GM19467 (cell line): ENCODE results near the gene DUOX2.
"Not testable (repeated sequence)": the region's sequence is repeated elsewhere in the genome, so short reads cannot be mapped to it uniquely, and the experiment has no call there.

Experiments used
- ATAC-seq: cut with Tn5 transposase; IDR thresholded peaks from one replicate; pipeline ENCODE4 v1.9.1; 2021; ENCODE audit warnings: mild to moderate bottlenecking, moderate library complexity; ENCODE audit not compliant: unreplicated experiment

The DUOX2 gene

DNA sequence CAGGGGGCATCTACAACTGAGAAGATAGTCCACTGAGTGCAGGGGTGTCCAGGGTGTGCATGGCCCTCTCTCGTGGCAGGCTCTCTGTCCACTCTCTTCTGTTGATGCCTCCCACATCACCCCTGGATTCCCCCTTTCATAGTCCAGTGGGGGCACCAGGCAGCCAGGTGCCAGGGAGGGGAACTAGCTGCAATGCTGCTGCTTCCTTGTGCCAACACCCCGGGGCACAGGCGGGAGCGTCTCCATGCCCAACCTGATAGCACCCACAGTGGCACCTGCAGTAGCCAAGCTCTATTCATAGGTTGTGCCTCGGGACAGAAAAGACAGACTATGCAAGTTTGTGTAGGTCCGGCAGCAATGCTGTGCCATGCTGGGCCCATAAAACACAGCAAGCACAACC lies 11.7 kb downstream of the DUOX2 start:
- no peak for ATAC-seq

DNA sequence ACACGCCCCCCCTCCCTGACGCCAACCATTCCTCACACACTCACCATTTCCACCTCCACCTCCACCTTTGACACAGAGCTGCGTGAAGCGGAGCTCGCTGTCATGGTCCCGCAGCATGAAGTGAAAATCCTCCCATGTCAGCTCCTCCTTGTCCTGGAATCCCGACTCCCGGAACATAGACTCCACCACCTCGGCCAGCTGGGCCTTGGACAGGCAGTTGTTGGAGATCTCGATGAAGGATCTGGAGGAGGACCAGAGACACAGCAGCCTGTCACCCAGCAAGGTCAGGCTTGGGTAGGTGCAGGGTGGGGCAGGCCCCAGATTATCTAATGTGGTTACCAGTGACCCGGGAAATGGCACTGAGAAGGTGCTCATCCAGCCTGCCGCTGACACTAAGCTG lies 12.2 kb downstream of the DUOX2 start:
- no peak for ATAC-seq

GRCh38 chr15:45100884-45101625 lies 12.9 kb downstream of the DUOX2 start:
- no peak for ATAC-seq

GRCh38 chr15:45099549-45100165 lies 14.3 kb downstream of the DUOX2 start:
- no peak for ATAC-seq

DNA sequence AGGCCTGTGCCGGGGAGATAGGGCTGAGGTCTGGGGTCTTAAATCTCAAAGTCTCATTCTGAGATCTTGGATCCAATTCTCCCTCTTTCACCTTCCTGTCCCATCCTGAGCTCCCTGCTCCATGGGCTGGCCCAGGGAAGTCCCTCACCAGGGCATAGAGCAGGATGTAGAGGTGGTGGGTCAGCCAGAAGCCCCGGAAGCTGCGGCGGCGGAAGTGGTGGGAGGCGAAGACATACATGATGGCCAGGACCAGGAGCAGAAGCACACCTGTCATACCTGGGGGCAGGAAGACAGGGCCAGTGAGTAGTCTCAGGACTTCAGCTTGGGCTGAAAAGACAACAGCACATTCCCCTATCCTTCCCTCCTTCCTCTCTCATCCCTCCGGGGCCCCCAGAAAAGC lies 16.5 kb downstream of the DUOX2 start:
- ATAC-seq: no peak

DNA sequence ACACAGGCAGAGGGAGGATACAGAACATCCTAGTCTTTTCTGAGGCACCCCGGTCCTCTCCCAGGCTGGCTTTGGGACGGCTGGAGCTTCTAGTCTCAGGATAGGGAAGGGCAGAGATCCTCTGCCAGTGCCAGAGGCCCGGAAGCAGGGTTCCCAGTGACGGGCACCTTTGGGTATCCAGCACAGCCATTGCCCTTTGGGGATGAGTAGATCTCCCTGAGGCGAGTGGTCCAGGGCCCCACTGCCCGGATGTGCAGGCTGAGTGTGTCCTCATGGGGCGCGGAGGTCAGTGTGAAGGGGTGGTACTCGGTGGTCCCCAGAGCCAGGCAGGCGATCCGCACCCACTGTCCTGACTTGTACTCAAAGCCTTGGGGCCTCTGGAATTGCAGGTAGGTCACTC lies 18.3 kb downstream of the DUOX2 start:
- no peak for ATAC-seq

DNA sequence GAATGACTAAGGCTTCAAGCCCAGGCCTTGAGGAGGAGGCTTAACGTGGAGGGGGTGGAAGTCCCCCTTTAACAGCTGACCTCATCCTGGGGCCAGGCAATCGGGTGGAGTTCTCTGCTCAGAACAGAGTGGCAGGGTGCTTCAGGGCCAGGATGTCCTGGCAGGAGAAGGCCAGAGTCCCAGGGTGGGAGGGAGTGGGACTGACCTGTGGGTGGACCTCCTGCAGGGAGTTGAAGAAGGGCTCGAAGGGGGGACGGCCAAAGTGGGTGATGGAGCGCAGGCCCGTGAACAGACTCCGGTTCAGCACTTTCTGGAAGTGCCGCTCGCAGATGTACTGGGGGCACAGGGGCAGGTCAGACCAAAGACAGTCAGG lies 19.6 kb downstream of the DUOX2 start:
- no peak for ATAC-seq

DNA sequence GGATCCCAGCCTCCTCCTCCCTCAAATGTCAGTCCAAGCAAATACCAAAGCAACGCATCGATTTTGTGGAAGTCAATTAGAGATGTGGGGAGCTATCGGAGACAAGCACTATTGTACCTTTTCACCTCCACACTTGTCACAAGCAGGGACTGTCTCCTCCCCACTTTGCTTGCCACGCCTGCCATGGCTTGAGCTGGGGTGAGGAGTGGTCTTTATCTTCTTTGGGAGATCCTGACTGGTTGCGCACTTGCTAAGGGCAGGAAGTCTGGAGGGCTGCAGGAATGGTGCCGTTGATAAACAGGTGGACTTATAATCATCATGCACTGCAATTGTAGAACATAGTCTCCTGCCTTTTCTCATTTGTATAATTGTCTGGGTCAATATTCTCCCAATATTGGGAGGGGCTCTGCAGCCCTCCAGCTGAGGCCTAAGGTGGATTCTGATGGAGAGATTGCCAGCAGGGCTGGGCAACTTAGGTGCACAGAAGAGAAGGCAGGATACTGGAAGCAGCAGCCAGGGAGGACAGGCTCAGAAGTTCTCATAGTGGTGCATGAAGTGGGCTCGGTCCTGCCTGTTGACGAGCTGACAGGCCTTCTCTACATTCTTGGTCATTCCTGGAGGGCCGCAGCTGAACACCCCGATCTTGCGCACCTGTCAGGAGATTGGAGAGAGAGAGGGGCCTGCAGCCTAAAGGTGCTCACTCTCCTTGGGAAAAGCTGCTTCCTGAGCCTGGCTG lies 20.2 kb downstream of the DUOX2 start:
- no peak for ATAC-seq

GRCh38 chr15:45093013-45093412 lies 21.0 kb downstream of the DUOX2 start:
- no peak for ATAC-seq

GRCh38 chr15:45091576-45091975 lies 22.4 kb downstream of the DUOX2 start:
- ATAC-seq: no peak

DNA sequence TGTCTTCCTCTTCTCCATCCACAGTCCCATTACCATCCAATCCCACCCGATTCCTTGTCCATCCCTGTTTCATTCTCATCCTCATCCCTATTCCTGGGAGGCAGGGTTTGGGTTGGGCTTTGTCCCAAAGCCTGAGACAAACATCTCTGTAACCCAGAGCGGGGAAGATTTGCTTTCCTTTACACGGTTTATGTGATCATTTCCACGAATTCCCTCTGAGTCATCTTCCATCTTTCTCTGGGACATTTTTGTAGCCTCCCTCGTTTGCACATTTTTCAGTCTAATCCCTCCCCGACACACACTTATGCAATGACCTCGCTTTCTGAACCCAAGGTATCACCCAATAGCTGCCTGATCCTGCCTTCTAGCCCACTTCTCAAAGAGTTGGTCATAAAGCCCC lies 22.8 kb downstream of the DUOX2 start:
- ATAC-seq: no peak

- ATAC-seq: no peak
These were observed 24.1 kb downstream of the DUOX2 start for GRCh38 chr15:45089712-45090373.

DNA sequence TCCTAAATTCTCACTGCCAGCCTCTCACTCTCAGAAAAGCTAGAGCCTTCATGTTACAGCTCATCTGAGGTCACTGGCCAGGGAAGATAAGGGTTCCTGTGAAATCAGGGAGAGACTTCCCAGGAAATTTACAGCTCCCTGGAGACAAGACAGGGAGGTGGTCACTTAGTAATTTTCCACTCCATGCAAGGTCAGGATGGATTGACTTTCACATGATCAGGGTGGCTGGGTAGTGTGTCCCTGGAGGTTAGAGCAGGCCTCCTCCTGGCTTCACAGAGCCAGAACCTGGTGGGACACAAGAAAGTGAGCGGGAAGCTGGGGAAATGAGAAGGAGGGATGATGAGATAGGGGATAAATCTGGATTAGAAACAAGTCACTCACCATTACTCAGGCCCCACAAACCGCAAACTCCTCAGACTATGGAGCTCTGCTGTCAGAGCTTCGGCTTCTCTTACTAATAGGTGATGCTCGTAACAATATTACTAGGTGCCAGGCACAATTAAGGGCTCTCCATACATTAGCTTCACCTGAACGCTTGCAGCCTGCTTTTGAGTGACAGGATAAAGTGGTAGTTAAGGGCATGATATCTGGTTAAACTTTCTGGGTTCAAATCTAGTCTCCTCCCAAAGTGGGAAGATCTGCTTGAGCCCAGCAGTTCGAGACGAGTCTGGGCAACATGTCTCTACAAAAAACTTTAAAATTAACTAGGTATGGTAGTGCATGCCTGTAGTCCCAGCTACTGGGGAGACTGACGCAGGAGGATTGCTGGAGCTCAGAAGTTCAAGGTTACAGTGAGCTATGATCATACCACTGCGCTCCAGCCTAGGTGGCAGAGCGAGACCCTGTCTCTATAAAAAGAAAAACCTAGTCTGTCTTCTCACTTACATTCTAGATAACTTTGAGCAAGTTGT lies 24.9 kb downstream of the DUOX2 start:
- ATAC-seq: no peak

GRCh38 chr15:45087513-45087912 lies 26.5 kb downstream of the DUOX2 start:
- ATAC-seq: no peak

GRCh38 chr15:45084163-45084562 lies 29.8 kb downstream of the DUOX2 start:
- no peak for ATAC-seq

GRCh38 chr15:45083223-45083622 lies 30.7 kb downstream of the DUOX2 start:
- no peak for ATAC-seq

DNA sequence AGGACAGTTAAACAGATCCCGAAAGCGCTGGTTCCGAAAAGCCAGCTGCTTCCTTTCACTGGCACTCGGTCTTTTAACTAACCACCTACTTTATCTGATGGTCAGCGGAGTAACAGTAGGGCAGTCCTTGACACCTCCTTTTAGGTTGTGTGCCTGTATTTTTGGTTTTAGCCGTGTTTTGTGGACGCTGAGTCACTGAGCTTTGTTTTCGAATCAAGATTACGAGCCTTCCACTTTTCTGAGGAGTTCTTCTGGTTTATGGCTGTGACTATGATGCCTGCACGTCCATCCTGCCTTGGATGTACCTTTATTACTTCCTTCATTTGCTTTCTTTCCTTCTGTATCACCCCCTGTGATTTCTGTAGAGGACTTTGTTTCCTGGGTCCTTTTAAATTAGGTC lies 31.6 kb downstream of the DUOX2 start:
- ATAC-seq: not testable (repeated sequence)

- ATAC-seq: not testable (repeated sequence)
These were observed 33.4 kb downstream of the DUOX2 start for GRCh38 chr15:45080593-45080992.

GRCh38 chr15:45079628-45080246 lies 34.2 kb downstream of the DUOX2 start:
- ATAC-seq: not testable (repeated sequence)

- ATAC-seq: not testable (repeated sequence)
These were observed 34.8 kb downstream of the DUOX2 start for GRCh38 chr15:45079201-45079600.
